ENCODE data around the gene TSN.

TSN gene

GRCh38 chr2:121741450-121741849 is 14.0 kb upstream of the TSN start:
- H2BK5ac ChIP-seq (ENCODE audit: low read length): no peak overlapping the region
- no peak overlapping the region for H3K4ac ChIP-seq (ENCODE audit: low read length)
- no peak overlapping the region for H2BK120ac ChIP-seq (ENCODE audit: low read depth, low read length)
- no peak overlapping the region for H2BK12ac ChIP-seq (ENCODE audit: low read length)
- no peak overlapping the region for H3K23ac ChIP-seq (ENCODE audit: low read depth, low read length, poor library complexity)
- no CpG with 5 or more reads among the region's 3 CpGs for WGBS, 2 donors (ENCODE audit: extremely low coverage in 2 of 2, insufficient read length in 2 of 2, insufficient replicate concordance in 1 of 2)
- no peak overlapping the region for H2AFZ ChIP-seq (ENCODE audit: low read length)
- peaks cover 3% of the 10 kb centered on the region for H3K79me1 ChIP-seq (ENCODE audit: low read depth, low read length)
- H3K18ac ChIP-seq (ENCODE audit: low read length): no peak overlapping the region
- H3K27me3 ChIP-seq (ENCODE audit: control insufficient read depth in 3 of 3, insufficient read depth in 3 of 3, low read depth in 1 of 3, low read length in 3 of 3): peaks cover 0 to 11% (median 0%) of the 10 kb centered on the region in 3 experiments
- peak overlapping the region; percentile 70 for H2AK5ac ChIP-seq (ENCODE audit: low read depth, low read length)
- H3K9ac ChIP-seq (ENCODE audit: low read depth, low read length, poor library complexity): no peak overlapping the region
- H3K9me3 ChIP-seq (replicated peaks in 1 of 2; ENCODE audit: control insufficient read depth in 2 of 2, insufficient read depth in 1 of 2, low read depth in 1 of 2, low read length in 2 of 2): no peaks in the 10 kb centered on the region
- H3K4me3 ChIP-seq (ENCODE audit: low read length in 2 of 2): no peak overlapping the region
- DNase-seq (ENCODE audit: low spot score): no peak
- no peak overlapping the region for H4K8ac ChIP-seq (ENCODE audit: low read depth, low read length)
- H3K36me3 ChIP-seq (replicated peaks in 1 of 2; ENCODE audit: control insufficient read depth in 2 of 2, insufficient read depth in 2 of 2, low read length in 2 of 2): no peaks in the 10 kb centered on the region
- no peak overlapping the region for H4K91ac ChIP-seq (ENCODE audit: low read depth, low read length, poor library complexity)
- H3K14ac ChIP-seq (ENCODE audit: low read length): no peak overlapping the region
- H2BK15ac ChIP-seq (ENCODE audit: low read length): no peak overlapping the region
- H3K4me1 ChIP-seq (ENCODE audit: control insufficient read depth in 2 of 2, insufficient read depth in 1 of 2, low read depth in 1 of 2, low read length in 2 of 2): no peaks in the 10 kb centered on the region
- no peak overlapping the region for H3K27ac ChIP-seq (replicated peaks; ENCODE audit: low read length)
- H3K4me2 ChIP-seq (ENCODE audit: insufficient read depth, low read length, poor library complexity, severe bottlenecking): no peak overlapping the region

GRCh38 chr2:121746071-121746578 is 9.3 kb upstream of the TSN start:
- H3K4me2 ChIP-seq (ENCODE audit: insufficient read depth, low read length, poor library complexity, severe bottlenecking): no peak overlapping the region
- no CpG with 5 or more reads among the region's 6 CpGs for WGBS, 2 donors (ENCODE audit: extremely low coverage in 2 of 2, insufficient read length in 2 of 2, insufficient replicate concordance in 1 of 2)
- no peak overlapping the region for H4K91ac ChIP-seq (ENCODE audit: low read depth, low read length, poor library complexity)
- no peak overlapping the region for H2BK120ac ChIP-seq (ENCODE audit: low read depth, low read length)
- H3K23ac ChIP-seq (ENCODE audit: low read depth, low read length, poor library complexity): no peak overlapping the region
- H3K4me3 ChIP-seq (ENCODE audit: low read length in 2 of 2): no peak overlapping the region
- no peak overlapping the region for H3K18ac ChIP-seq (ENCODE audit: low read length)
- no peak overlapping the region for H2AK5ac ChIP-seq (ENCODE audit: low read depth, low read length)
- DNase-seq (ENCODE audit: low spot score): no peak
- no peaks in the 10 kb centered on the region for H3K4me1 ChIP-seq (ENCODE audit: control insufficient read depth in 2 of 2, insufficient read depth in 1 of 2, low read depth in 1 of 2, low read length in 2 of 2)
- no peak overlapping the region for H3K9ac ChIP-seq (ENCODE audit: low read depth, low read length, poor library complexity)
- no peaks in the 10 kb centered on the region for H3K9me3 ChIP-seq (replicated peaks in 1 of 2; ENCODE audit: control insufficient read depth in 2 of 2, insufficient read depth in 1 of 2, low read depth in 1 of 2, low read length in 2 of 2)
- H3K27ac ChIP-seq (replicated peaks; ENCODE audit: low read length): no peak overlapping the region
- H3K27me3 ChIP-seq (ENCODE audit: control insufficient read depth in 3 of 3, insufficient read depth in 3 of 3, low read depth in 1 of 3, low read length in 3 of 3): peaks cover 0 to 11% (median 0%) of the 10 kb centered on the region in 3 experiments
- H3K4ac ChIP-seq (ENCODE audit: low read length): no peak overlapping the region
- no peaks in the 10 kb centered on the region for H3K79me1 ChIP-seq (ENCODE audit: low read depth, low read length)
- H3K14ac ChIP-seq (ENCODE audit: low read length): no peak overlapping the region
- no peak overlapping the region for H2BK5ac ChIP-seq (ENCODE audit: low read length)
- H4K8ac ChIP-seq (ENCODE audit: low read depth, low read length): no peak overlapping the region
- no peaks in the 10 kb centered on the region for H3K36me3 ChIP-seq (replicated peaks in 1 of 2; ENCODE audit: control insufficient read depth in 2 of 2, insufficient read depth in 2 of 2, low read length in 2 of 2)
- no peak overlapping the region for H2BK12ac ChIP-seq (ENCODE audit: low read length)
- no peak overlapping the region for H2BK15ac ChIP-seq (ENCODE audit: low read length)
- H2AFZ ChIP-seq (ENCODE audit: low read length): peak overlapping the region; percentile 14

GRCh38 chr2:121748202-121748601 is 7.2 kb upstream of the TSN start:
- no peak overlapping the region for H2BK5ac ChIP-seq (ENCODE audit: low read length)
- WGBS, 2 donors (ENCODE audit: extremely low coverage in 2 of 2, insufficient read length in 2 of 2, insufficient replicate concordance in 1 of 2): no CpG with 5 or more reads among the region's 4 CpGs

GRCh38 chr2:121754851-121755236 is 607 bp upstream of the TSN start:
- Histone ChIP-seq H3K18ac (ENCODE audit: low read length) (no peak overlapping the region), H2BK5ac (ENCODE audit: low read length) (no peak overlapping the region), H3K4me2 (ENCODE audit: insufficient read depth, low read length, poor library complexity, severe bottlenecking) (peak overlapping the region; percentile 69), H2AFZ (ENCODE audit: low read length) (peak overlapping the region; percentile 66), H3K14ac (ENCODE audit: low read length) (no peak overlapping the region), H3K4me3 (ENCODE audit: low read length in 2 of 2) (peak overlapping the region; percentile 71 to 81), H2BK120ac (ENCODE audit: low read depth, low read length) (no peak overlapping the region), H3K23ac (ENCODE audit: low read depth, low read length, poor library complexity) (no peak overlapping the region), H4K91ac (ENCODE audit: low read depth, low read length, poor library complexity) (no peak overlapping the region), H3K36me3 (replicated peaks in 1 of 2; ENCODE audit: control insufficient read depth in 2 of 2, insufficient read depth in 2 of 2, low read length in 2 of 2) (peaks cover 2 to 28% of the 10 kb centered on the region in 2 donors), H3K27me3 (ENCODE audit: control insufficient read depth in 3 of 3, insufficient read depth in 3 of 3, low read depth in 1 of 3, low read length in 3 of 3) (no peaks in the 10 kb centered on the region), H3K9ac (ENCODE audit: low read depth, low read length, poor library complexity) (no peak overlapping the region), H4K8ac (ENCODE audit: low read depth, low read length) (no peak overlapping the region), H2AK5ac (ENCODE audit: low read depth, low read length) (no peak overlapping the region), H3K79me1 (ENCODE audit: low read depth, low read length) (peaks cover 7% of the 10 kb centered on the region), H2BK15ac (ENCODE audit: low read length) (no peak overlapping the region), H3K4ac (ENCODE audit: low read length) (no peak overlapping the region), H3K4me1 (ENCODE audit: control insufficient read depth in 2 of 2, insufficient read depth in 1 of 2, low read depth in 1 of 2, low read length in 2 of 2) (peaks cover 0 to 9% of the 10 kb centered on the region in 2 donors), H3K27ac (replicated peaks; ENCODE audit: low read length) (no peak overlapping the region), H2BK12ac (ENCODE audit: low read length) (no peak overlapping the region), H3K9me3 (replicated peaks in 1 of 2; ENCODE audit: control insufficient read depth in 2 of 2, insufficient read depth in 1 of 2, low read depth in 1 of 2, low read length in 2 of 2) (no peaks in the 10 kb centered on the region)
- no peak for DNase-seq (ENCODE audit: low spot score)
- no CpG with 5 or more reads among the region's 8 CpGs for whole genome bisulfite sequencing, 2 donors (ENCODE audit: extremely low coverage in 2 of 2, insufficient read length in 2 of 2, insufficient replicate concordance in 1 of 2)

More at GRCh38 chr2:121748202-121748601, 7.2 kb upstream of the TSN start:
- no peak for DNase-seq (ENCODE audit: low spot score)
- H2BK15ac ChIP-seq (ENCODE audit: low read length): no peak overlapping the region
- no peak overlapping the region for H3K4ac ChIP-seq (ENCODE audit: low read length)
- no peak overlapping the region for H4K91ac ChIP-seq (ENCODE audit: low read depth, low read length, poor library complexity)
- H3K4me3 ChIP-seq (ENCODE audit: low read length in 2 of 2): no peak overlapping the region
- H3K4me1 ChIP-seq (ENCODE audit: control insufficient read depth in 2 of 2, insufficient read depth in 1 of 2, low read depth in 1 of 2, low read length in 2 of 2): no peaks in the 10 kb centered on the region
- no peak overlapping the region for H2AK5ac ChIP-seq (ENCODE audit: low read depth, low read length)
- no peak overlapping the region for H3K4me2 ChIP-seq (ENCODE audit: insufficient read depth, low read length, poor library complexity, severe bottlenecking)
- H4K8ac ChIP-seq (ENCODE audit: low read depth, low read length): no peak overlapping the region
- no peak overlapping the region for H3K27ac ChIP-seq (replicated peaks; ENCODE audit: low read length)
- H3K36me3 ChIP-seq (replicated peaks in 1 of 2; ENCODE audit: control insufficient read depth in 2 of 2, insufficient read depth in 2 of 2, low read length in 2 of 2): no peaks in the 10 kb centered on the region
- no peak overlapping the region for H3K23ac ChIP-seq (ENCODE audit: low read depth, low read length, poor library complexity)
- no peaks in the 10 kb centered on the region for H3K9me3 ChIP-seq (replicated peaks in 1 of 2; ENCODE audit: control insufficient read depth in 2 of 2, insufficient read depth in 1 of 2, low read depth in 1 of 2, low read length in 2 of 2)
- no peaks in the 10 kb centered on the region for H3K79me1 ChIP-seq (ENCODE audit: low read depth, low read length)
- peak overlapping the region; percentile 56 for H2AFZ ChIP-seq (ENCODE audit: low read length)
- no peaks in the 10 kb centered on the region for H3K27me3 ChIP-seq (ENCODE audit: control insufficient read depth in 3 of 3, insufficient read depth in 3 of 3, low read depth in 1 of 3, low read length in 3 of 3)
- H3K9ac ChIP-seq (ENCODE audit: low read depth, low read length, poor library complexity): no peak overlapping the region
- H2BK120ac ChIP-seq (ENCODE audit: low read depth, low read length): no peak overlapping the region
- no peak overlapping the region for H2BK12ac ChIP-seq (ENCODE audit: low read length)
- H3K18ac ChIP-seq (ENCODE audit: low read length): no peak overlapping the region
- H3K14ac ChIP-seq (ENCODE audit: low read length): no peak overlapping the region

Measured in neuronal stem cell (in vitro differentiated cells).